ENCODE measurements around the gene PPP1R12A. TPM values are rescaled to one million over a fixed set of nuclear protein-coding genes. Genes with fewer than 3 reads are reported as not detected.

PPP1R12A gene
- total RNA-seq, 4 donors from 2014 or later: 79.2 to 276 (median 92.6) TPM

DNA sequence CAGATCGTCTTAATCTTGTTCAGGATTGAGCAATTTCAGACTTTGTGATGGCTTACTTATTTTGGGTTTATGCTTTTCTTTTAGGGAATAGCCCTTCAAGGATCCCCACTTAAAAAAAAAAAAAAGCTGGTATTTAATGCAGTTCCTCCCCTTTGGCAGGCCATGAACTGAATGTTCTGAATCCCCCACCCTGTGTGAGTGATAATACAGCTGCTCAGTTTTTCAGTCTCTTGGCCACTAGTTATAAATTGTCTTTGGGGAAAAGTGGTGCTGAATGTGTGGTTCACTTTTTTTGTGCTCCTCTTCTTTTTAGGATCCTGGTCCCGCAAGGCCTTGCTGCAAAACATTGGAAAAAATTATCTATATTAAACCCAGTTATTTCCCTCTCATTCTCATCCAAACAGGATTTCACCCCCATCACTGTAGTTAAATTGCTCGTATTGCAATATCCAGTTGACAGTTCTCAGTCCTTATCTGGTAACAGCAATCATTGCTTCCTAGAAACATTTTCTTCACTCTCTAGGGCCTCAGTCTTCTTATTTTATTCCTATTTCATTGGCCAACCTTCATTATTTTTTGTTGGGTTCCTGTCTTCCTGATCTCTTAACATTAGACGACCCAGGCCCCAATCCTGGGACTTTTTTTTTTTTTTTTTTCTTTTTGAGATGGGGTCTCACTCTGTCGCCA is 171.0 kb downstream of the PPP1R12A start:
- DNase-seq: no peak
- TF ChIP-seq, protein P1, sequence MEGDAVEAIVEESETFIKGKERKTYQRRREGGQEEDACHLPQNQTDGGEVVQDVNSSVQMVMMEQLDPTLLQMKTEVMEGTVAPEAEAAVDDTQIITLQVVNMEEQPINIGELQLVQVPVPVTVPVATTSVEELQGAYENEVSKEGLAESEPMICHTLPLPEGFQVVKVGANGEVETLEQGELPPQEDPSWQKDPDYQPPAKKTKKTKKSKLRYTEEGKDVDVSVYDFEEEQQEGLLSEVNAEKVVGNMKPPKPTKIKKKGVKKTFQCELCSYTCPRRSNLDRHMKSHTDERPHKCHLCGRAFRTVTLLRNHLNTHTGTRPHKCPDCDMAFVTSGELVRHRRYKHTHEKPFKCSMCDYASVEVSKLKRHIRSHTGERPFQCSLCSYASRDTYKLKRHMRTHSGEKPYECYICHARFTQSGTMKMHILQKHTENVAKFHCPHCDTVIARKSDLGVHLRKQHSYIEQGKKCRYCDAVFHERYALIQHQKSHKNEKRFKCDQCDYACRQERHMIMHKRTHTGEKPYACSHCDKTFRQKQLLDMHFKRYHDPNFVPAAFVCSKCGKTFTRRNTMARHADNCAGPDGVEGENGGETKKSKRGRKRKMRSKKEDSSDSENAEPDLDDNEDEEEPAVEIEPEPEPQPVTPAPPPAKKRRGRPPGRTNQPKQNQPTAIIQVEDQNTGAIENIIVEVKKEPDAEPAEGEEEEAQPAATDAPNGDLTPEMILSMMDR (IDR thresholded peaks at IDR 0.05): no peak
- TF ChIP-seq POLR2A (IDR thresholded peaks at IDR 0.05): no peak
- Histone ChIP-seq H3K27me3 (no peaks in the 10 kb centered on the region), H3K4me3 (no peak overlapping the region), H3K27ac (no peak overlapping the region), H3K36me3 (no peaks in the 10 kb centered on the region), H3K9me3 (no peaks in the 10 kb centered on the region), H3K4me1 (no peaks in the 10 kb centered on the region)

DNA sequence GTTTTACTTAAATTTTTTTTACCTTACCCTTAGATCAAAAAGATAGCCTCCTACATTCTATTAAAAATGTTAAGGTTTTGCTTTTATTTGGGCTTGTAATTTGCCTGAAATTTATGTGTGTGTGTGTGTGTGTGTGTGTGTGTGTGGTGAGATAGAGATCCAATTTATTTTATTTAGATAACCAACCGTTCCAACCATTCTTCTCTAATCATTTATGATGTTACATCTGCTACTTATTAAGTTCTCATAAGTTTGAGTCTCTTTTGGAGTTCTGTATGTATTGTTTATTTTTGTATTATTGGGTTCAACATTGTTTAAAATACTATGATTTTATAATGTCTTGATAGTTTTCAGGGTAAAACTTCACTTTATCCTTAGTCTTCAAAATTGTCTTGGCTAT is 173.6 kb downstream of the PPP1R12A start:
- Histone ChIP-seq H3K27me3 (no peaks in the 10 kb centered on the region), H3K9me3 (no peaks in the 10 kb centered on the region), H3K27ac (no peak overlapping the region), H3K4me1 (no peaks in the 10 kb centered on the region), H3K36me3 (no peaks in the 10 kb centered on the region), H3K4me3 (no peak overlapping the region)
- DNase-seq: no peak
- TF ChIP-seq, protein P1 (IDR thresholded peaks at IDR 0.05): no peak
- TF ChIP-seq POLR2A (IDR thresholded peaks at IDR 0.05): no peak

DNA sequence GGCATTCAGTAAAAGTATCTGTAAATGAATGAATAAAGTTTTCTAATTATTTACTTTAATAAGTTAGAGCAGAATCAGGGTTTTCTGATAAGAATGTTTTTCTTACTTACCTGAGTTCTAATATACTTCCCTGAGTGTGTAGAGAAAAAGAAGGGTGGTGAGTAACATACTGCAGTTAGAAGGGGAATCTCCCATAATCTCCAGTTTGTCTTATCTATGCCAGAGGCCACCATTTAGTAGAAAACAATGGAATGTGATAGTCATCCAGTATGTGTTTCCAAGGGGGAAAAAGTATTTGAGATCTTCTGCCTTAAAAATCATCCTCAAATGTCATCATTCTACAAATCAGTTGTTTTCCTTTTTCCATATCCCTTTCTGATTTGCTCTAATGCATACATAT is 187.6 kb downstream of the PPP1R12A start:
- Histone ChIP-seq H3K27ac (no peak overlapping the region), H3K4me1 (no peaks in the 10 kb centered on the region)
- TF ChIP-seq POLR2A (IDR thresholded peaks at IDR 0.05): no peak
- TF ChIP-seq, protein P1 (IDR thresholded peaks at IDR 0.05): no peak

DNA sequence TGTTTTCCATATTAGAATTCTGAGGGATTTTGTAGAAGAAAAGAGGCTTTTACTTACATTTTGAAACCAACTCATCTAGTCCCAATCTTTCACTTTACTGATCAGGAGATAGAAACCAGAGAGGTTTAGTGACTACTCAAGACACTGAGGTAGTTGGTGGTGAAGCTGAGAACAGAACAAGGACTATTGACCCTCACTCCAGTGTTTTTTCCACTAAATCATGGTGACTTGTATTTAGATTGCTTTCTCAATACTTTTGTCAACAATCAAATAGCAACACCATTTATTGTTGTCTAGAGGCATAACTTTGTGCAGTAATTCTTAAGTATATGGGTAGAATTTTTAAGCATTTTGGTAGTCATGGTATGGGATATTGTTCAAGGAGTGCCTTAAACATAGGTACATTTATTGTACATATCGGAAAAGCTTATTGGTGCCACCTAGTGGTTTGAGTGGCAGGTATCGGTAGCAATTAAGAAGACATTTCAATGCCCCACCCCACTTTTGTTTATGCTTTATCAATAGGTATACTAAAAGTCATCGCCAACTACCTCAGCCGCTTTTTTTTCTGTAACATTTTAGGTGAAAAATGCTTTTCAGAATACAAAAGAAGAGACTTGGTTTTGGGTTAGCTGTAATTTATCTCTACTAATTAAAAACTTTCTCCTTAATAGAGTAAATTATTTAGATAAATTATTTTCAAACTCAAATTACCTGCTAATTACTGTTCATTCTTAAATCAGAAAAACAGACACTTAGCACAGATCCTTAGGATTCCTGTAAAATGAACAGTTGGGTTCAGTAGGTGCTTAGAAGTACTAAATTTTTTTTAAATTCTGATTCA is 196.8 kb downstream of the PPP1R12A start:
- Histone ChIP-seq H3K27me3 (no peaks in the 10 kb centered on the region), H3K9me3 (no peaks in the 10 kb centered on the region), H3K4me3 (no peak overlapping the region), H3K4me1 (no peaks in the 10 kb centered on the region), H3K36me3 (no peaks in the 10 kb centered on the region), H3K27ac (no peak overlapping the region)
- TF ChIP-seq, protein P1 (IDR thresholded peaks at IDR 0.05): peak; percentile 25 to 86 (median 76)
- TF ChIP-seq POLR2A (IDR thresholded peaks at IDR 0.05): no peak
- peak in 2 of 3 donors; percentile 18 to 76 for DNase-seq

More for the DNA sequence above, 187.6 kb downstream of the PPP1R12A start:
- Histone ChIP-seq H3K36me3 (no peaks in the 10 kb centered on the region), H3K4me3 (no peak overlapping the region), H3K27me3 (no peaks in the 10 kb centered on the region), H3K9me3 (no peaks in the 10 kb centered on the region)
- DNase-seq: no peak

DNA sequence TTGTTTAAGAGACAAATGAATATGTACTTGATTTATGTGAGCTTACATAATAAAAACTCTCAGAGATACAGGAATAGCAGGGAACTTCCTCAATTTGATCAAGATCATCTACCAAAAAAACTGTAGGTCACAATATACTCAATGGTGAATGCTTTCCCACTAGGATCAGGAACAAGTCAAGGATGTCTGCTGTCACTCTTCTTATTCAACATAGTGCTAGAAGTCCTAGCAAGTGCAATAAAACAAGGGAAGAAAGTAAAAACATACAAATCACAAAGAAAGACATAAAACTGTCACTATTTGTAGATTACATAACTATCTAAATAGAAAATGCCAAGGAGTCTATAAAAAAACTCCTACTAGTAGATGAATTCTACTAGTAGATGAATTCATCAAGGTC is 202.3 kb downstream of the PPP1R12A start:
- no peak for DNase-seq
- TF ChIP-seq POLR2A (IDR thresholded peaks at IDR 0.05): no peak
- TF ChIP-seq, protein P1 (IDR thresholded peaks at IDR 0.05): no peak
- no peaks in the 10 kb centered on the region for H3K4me1 ChIP-seq
- H3K4me3 ChIP-seq: no peak overlapping the region
- no peaks in the 10 kb centered on the region for H3K36me3 ChIP-seq
- H3K9me3 ChIP-seq: no peaks in the 10 kb centered on the region
- H3K27ac ChIP-seq: no peak overlapping the region
- H3K27me3 ChIP-seq: no peaks in the 10 kb centered on the region

Measured in Peyer's patch (tissue), 4 donors.